Osteocyte (in vitro differentiated cells): ENCODE results near the gene TRAF3. TPM values are rescaled to one million over a fixed set of nuclear protein-coding genes. Genes with fewer than 3 reads are reported as not detected.

ENCODE experiments used
- DNase-seq: peaks from one replicate; pipeline ENCODE4 v3.0.0; 2021; ENCODE audit warnings: mixed read lengths; ENCODE audit not compliant: unreplicated experiment; ENCODE audit errors: extremely low spot score
- H3K27ac Mint-ChIP-seq: one replicate; pipeline ENCODE4 v1.8.0; 2021; ENCODE audit warnings: mild to moderate bottlenecking, mixed read lengths; ENCODE audit not compliant: unreplicated experiment
- H3K27me3 Mint-ChIP-seq: one replicate; pipeline ENCODE4 v1.8.0; 2021; ENCODE audit warnings: mixed read lengths; ENCODE audit not compliant: unreplicated experiment
- H3K36me3 Mint-ChIP-seq: one replicate; pipeline ENCODE4 v1.8.0; 2021; ENCODE audit warnings: mixed read lengths; ENCODE audit not compliant: unreplicated experiment
- H3K4me1 Mint-ChIP-seq: one replicate; pipeline ENCODE4 v1.8.0; 2021; ENCODE audit warnings: mixed read lengths; ENCODE audit not compliant: unreplicated experiment
- H3K4me3 Mint-ChIP-seq: one replicate; pipeline ENCODE4 v1.8.0; 2021; ENCODE audit warnings: mild to moderate bottlenecking, moderate library complexity, mixed read lengths; ENCODE audit not compliant: unreplicated experiment
- H3K9me3 Mint-ChIP-seq: one replicate; pipeline ENCODE4 v1.8.0; 2021; ENCODE audit warnings: mixed read lengths; ENCODE audit not compliant: unreplicated experiment
- CTCF ChIP-seq: fragments of 200-600 bp; sonication (generic); IDR thresholded peaks from 2 replicates; pipeline ENCODE4 v1.5.0; 2021; ENCODE audit warnings: antibody characterized with exemption, mild to moderate bottlenecking, moderate library complexity
- total RNA-seq: library from RNA; stranded (reverse); gene quantifications from 2 replicates; pipeline ENCODE4 v1.2.1, GENCODE V29; 2021

TRAF3 gene
- total RNA-seq, 1 donor from 2014 or later: 15.9 TPM

GRCh38 chr14:102772781-102773570, 4.3 kb upstream of the TRAF3 start:
- Mint-ChIP-seq H3K9me3 (no peaks in the 10 kb centered on the region), H3K27me3 (no peaks in the 10 kb centered on the region), H3K4me3 (no peak overlapping the region), H3K4me1 (peaks cover 6% of the 10 kb centered on the region), H3K36me3 (no peaks in the 10 kb centered on the region), H3K27ac (no peak overlapping the region)
- peak; percentile 42 for TF ChIP-seq CTCF
- DNase-seq: no peak

- peaks cover 18% of the 10 kb centered on the region for H3K4me1 Mint-ChIP-seq
- peak; percentile 84 for TF ChIP-seq CTCF
- no peaks in the 10 kb centered on the region for H3K27me3 Mint-ChIP-seq
- H3K27ac Mint-ChIP-seq: peak overlapping the region; percentile 86
- DNase-seq: no peak
- H3K4me3 Mint-ChIP-seq: no peak overlapping the region
- no peaks in the 10 kb centered on the region for H3K9me3 Mint-ChIP-seq
- H3K36me3 Mint-ChIP-seq: no peaks in the 10 kb centered on the region
Measured at GRCh38 chr14:102774391-102775153, 2.7 kb upstream of the TRAF3 start.

GRCh38 chr14:102775855-102776760, 1.1 kb upstream of the TRAF3 start:
- Mint-ChIP-seq H3K9me3 (no peaks in the 10 kb centered on the region), H3K27me3 (no peaks in the 10 kb centered on the region), H3K4me1 (peaks cover 24% of the 10 kb centered on the region), H3K4me3 (peak overlapping the region; percentile 78), H3K27ac (peak overlapping the region; percentile 83), H3K36me3 (no peaks in the 10 kb centered on the region)
- DNase-seq: no peak
- TF ChIP-seq CTCF: no peak

GRCh38 chr14:102777711-102778337, 575 bp downstream of the TRAF3 start:
- Mint-ChIP-seq H3K4me1 (peaks cover 24% of the 10 kb centered on the region), H3K36me3 (no peaks in the 10 kb centered on the region), H3K9me3 (no peaks in the 10 kb centered on the region), H3K4me3 (peak overlapping the region; percentile 75), H3K27me3 (no peaks in the 10 kb centered on the region), H3K27ac (no peak overlapping the region)
- no peak for DNase-seq
- TF ChIP-seq CTCF: no peak
